CD4-positive, CD25-positive, alpha-beta regulatory T cell (primary cell): Measurements from ENCODE around the gene CGB2. TPM values are rescaled to one million over a fixed set of nuclear protein-coding genes. Genes with fewer than 3 reads are reported as not detected.
"Not testable (repeated sequence)": the region's sequence is repeated elsewhere in the genome, so short reads cannot be mapped to it uniquely, and the experiment has no call there.

Source experiments
- ATAC-seq, 2 donors: fragments of 150-1000 bp; cut with Tn5 transposase; one replicate each; pipeline ENCODE4 v1.10.0; 2021; ENCODE audit warnings: low read depth in 2 of 2, moderate number of reproducible peaks in 2 of 2, moderate library complexity in 1 of 2
- DNase-seq, 3 donors: peaks; one replicate each; pipeline versions ENCODE4 v3.0.0 to v3.0.0-alpha.2; 2012 to 2022; ENCODE audit warnings: mixed read lengths in 1 of 3
- H3K27ac ChIP-seq: one replicate; pipeline ENCODE4 v1.7.0; 2013; ENCODE audit warnings: mild to moderate bottlenecking, low read length; ENCODE audit not compliant: insufficient read depth, poor library complexity, severe bottlenecking
- H3K27me3 ChIP-seq: one replicate; pipeline ENCODE4 v1.7.0; 2013; ENCODE audit warnings: low read length; ENCODE audit not compliant: control insufficient read depth, insufficient read depth
- H3K36me3 ChIP-seq: one replicate; pipeline ENCODE4 v1.7.0; 2013; ENCODE audit warnings: mild to moderate bottlenecking, low read length, moderate library complexity; ENCODE audit not compliant: control insufficient read depth, insufficient read depth
- H3K4me1 ChIP-seq: 2 replicates; pipeline ENCODE4 v1.7.0; 2013; ENCODE audit warnings: mild to moderate bottlenecking, low read length; ENCODE audit not compliant: insufficient read depth, control insufficient read depth, poor library complexity, severe bottlenecking
- H3K4me3 ChIP-seq: one replicate; pipeline ENCODE4 v1.7.0; 2013; ENCODE audit warnings: low read depth, mild to moderate bottlenecking, low read length, moderate library complexity
- H3K9me3 ChIP-seq, 2 experiments: 1 replicate in 1 of 2; 2 replicates in 1 of 2; pipeline ENCODE4 v1.7.0; 2013; ENCODE audit warnings: low read length in 2 of 2, mild to moderate bottlenecking in 1 of 2, moderate library complexity in 1 of 2; ENCODE audit not compliant: control insufficient read depth in 2 of 2
- H3K27ac Mint-ChIP-seq, 3 donors: one replicate each; pipeline ENCODE4 v1.8.0; 2020 to 2022; ENCODE audit warnings: mild to moderate bottlenecking in 3 of 3, mixed read lengths in 3 of 3, moderate library complexity in 2 of 3
- H3K27me3 Mint-ChIP-seq: one replicate; pipeline ENCODE4 v1.8.0; 2022; ENCODE audit warnings: mild to moderate bottlenecking, mixed read lengths
- H3K36me3 Mint-ChIP-seq: one replicate; pipeline ENCODE4 v1.8.0; 2020; ENCODE audit warnings: mixed read lengths
- H3K4me1 Mint-ChIP-seq, 4 donors: one replicate each; pipeline ENCODE4 v1.8.0; 2020 to 2022; ENCODE audit warnings: mixed read lengths in 4 of 4, mild to moderate bottlenecking in 1 of 4
- H3K4me3 Mint-ChIP-seq, 4 donors: one replicate each; pipeline ENCODE4 v1.8.0; 2020 to 2022; ENCODE audit warnings: mild to moderate bottlenecking in 4 of 4, mixed read lengths in 4 of 4, moderate library complexity in 3 of 4
- H3K9me3 Mint-ChIP-seq, 7 donors: one replicate each; pipeline ENCODE4 v1.8.0; 2020 to 2022; ENCODE audit warnings: mixed read lengths in 7 of 7, mild to moderate bottlenecking in 3 of 7, moderate library complexity in 2 of 7
- polyA plus RNA-seq, 4 donors: library from polyadenylated mRNA; unstranded; fragments of 300-500 nt; fragmentation: Illumina TruSeq; gene quantifications; one replicate each; pipeline ENCODE4 v1.2.3, GENCODE V29; 2021
- total RNA-seq: library from RNA; stranded (reverse); gene quantifications from one replicate; pipeline ENCODE4 v1.2.3, GENCODE V29; 2022

Gene CGB2
- total RNA-seq (not detected), polyA plus RNA-seq (not detected)

GRCh38 chr19:49031642-49032301, at the start of gene CGB2:
TSS of gene CGB2 (plus strand) at chr19:49031890. CDS start at chr19:49032096, 206 bp downstream.
- not testable (repeated sequence) for H3K36me3 ChIP-seq, H3K27ac ChIP-seq, H3K9me3 Mint-ChIP-seq, H3K4me1 ChIP-seq, H3K4me3 ChIP-seq, ATAC-seq, H3K27ac Mint-ChIP-seq, H3K27me3 ChIP-seq, H3K36me3 Mint-ChIP-seq, H3K4me3 Mint-ChIP-seq, H3K9me3 ChIP-seq, H3K4me1 Mint-ChIP-seq
- DNase-seq = peak in 2 of 3 donors; percentile 43 to 56
- peaks cover 11% of the 10 kb centered on the region for H3K27me3 Mint-ChIP-seq

GRCh38 chr19:48982280-48982679, 49.4 kb upstream of the CGB2 start:
- DNase-seq = no peak
- H3K9me3 Mint-ChIP-seq = no peaks in the 10 kb centered on the region
- no peaks in the 10 kb centered on the region for H3K27me3 Mint-ChIP-seq
- peak overlapping the region in 1 of 4 donors; percentile 47 for H3K4me3 Mint-ChIP-seq
- no peaks in the 10 kb centered on the region for H3K9me3 ChIP-seq
- H3K4me3 ChIP-seq = no peak overlapping the region
- H3K27ac Mint-ChIP-seq = no peak overlapping the region
- H3K4me1 ChIP-seq = no peaks in the 10 kb centered on the region
- H3K27ac ChIP-seq = no peak overlapping the region
- peaks cover 25% of the 10 kb centered on the region for H3K36me3 Mint-ChIP-seq
- H3K27me3 ChIP-seq = no peaks in the 10 kb centered on the region
- peaks cover 13% of the 10 kb centered on the region for H3K36me3 ChIP-seq
- H3K4me1 Mint-ChIP-seq = peaks cover 0 to under 1% (median 0%) of the 10 kb centered on the region in 4 donors
- no peak for ATAC-seq

GRCh38 chr19:48985711-48986110, 46.0 kb upstream of the CGB2 start:
- H3K36me3 Mint-ChIP-seq = peaks cover 34% of the 10 kb centered on the region
- no peak overlapping the region for H3K27ac ChIP-seq
- H3K27ac Mint-ChIP-seq = no peak overlapping the region
- no peaks in the 10 kb centered on the region for H3K27me3 ChIP-seq
- H3K4me3 Mint-ChIP-seq = no peak overlapping the region
- peaks cover 0 to 14% (median 5%) of the 10 kb centered on the region in 4 donors for H3K4me1 Mint-ChIP-seq
- no peaks in the 10 kb centered on the region for H3K27me3 Mint-ChIP-seq
- H3K36me3 ChIP-seq = peaks cover 12% of the 10 kb centered on the region
- DNase-seq (no peak), ATAC-seq (no peak)
- H3K9me3 ChIP-seq = no peaks in the 10 kb centered on the region
- H3K4me3 ChIP-seq = no peak overlapping the region
- H3K9me3 Mint-ChIP-seq = no peaks in the 10 kb centered on the region
- H3K4me1 ChIP-seq = no peaks in the 10 kb centered on the region

GRCh38 chr19:48986211-48986610, 45.5 kb upstream of the CGB2 start:
- Mint-ChIP-seq H3K4me1 (peaks cover 0 to 19% (median 5%) of the 10 kb centered on the region in 4 donors), H3K4me3 (no peak overlapping the region), H3K27me3 (no peaks in the 10 kb centered on the region), H3K9me3 (no peaks in the 10 kb centered on the region), H3K27ac (no peak overlapping the region), H3K36me3 (peaks cover 34% of the 10 kb centered on the region)
- Histone ChIP-seq H3K9me3 (no peaks in the 10 kb centered on the region), H3K4me1 (no peaks in the 10 kb centered on the region), H3K27me3 (no peaks in the 10 kb centered on the region), H3K36me3 (peaks cover 12% of the 10 kb centered on the region), H3K27ac (no peak overlapping the region), H3K4me3 (no peak overlapping the region)
- no peak for ATAC-seq
- no peak for DNase-seq

GRCh38 chr19:48987323-48987722, 44.4 kb upstream of the CGB2 start:
- no peak for DNase-seq
- Histone ChIP-seq H3K27ac (no peak overlapping the region), H3K9me3 (no peaks in the 10 kb centered on the region), H3K36me3 (peaks cover 12% of the 10 kb centered on the region), H3K4me1 (peaks cover 11% of the 10 kb centered on the region), H3K4me3 (no peak overlapping the region), H3K27me3 (no peaks in the 10 kb centered on the region)
- H3K4me3 Mint-ChIP-seq = peak overlapping the region in 1 of 4 donors; percentile 24
- ATAC-seq = no peak
- peaks cover 25% of the 10 kb centered on the region for H3K36me3 Mint-ChIP-seq
- H3K27ac Mint-ChIP-seq = peak overlapping the region in 1 of 3 donors; percentile 36
- H3K4me1 Mint-ChIP-seq = peaks cover 1 to 26% (median 8%) of the 10 kb centered on the region in 4 donors
- H3K9me3 Mint-ChIP-seq = no peaks in the 10 kb centered on the region
- no peaks in the 10 kb centered on the region for H3K27me3 Mint-ChIP-seq

- Histone ChIP-seq H3K27ac (no peak overlapping the region), H3K4me3 (no peak overlapping the region), H3K27me3 (no peaks in the 10 kb centered on the region), H3K9me3 (no peaks in the 10 kb centered on the region), H3K36me3 (peaks cover 8% of the 10 kb centered on the region), H3K4me1 (peaks cover 18% of the 10 kb centered on the region)
- no peaks in the 10 kb centered on the region for H3K9me3 Mint-ChIP-seq
- DNase-seq (no peak), ATAC-seq (no peak)
- H3K27me3 Mint-ChIP-seq = no peaks in the 10 kb centered on the region
- H3K36me3 Mint-ChIP-seq = peaks cover 19% of the 10 kb centered on the region
- H3K27ac Mint-ChIP-seq = peak overlapping the region in 1 of 3 donors; percentile 93
- peak overlapping the region in 1 of 4 donors; percentile 43 for H3K4me3 Mint-ChIP-seq
- H3K4me1 Mint-ChIP-seq = peaks cover 4 to 30% (median 15%) of the 10 kb centered on the region in 4 donors
Observed at GRCh38 chr19:48988286-48988685, 43.4 kb upstream of the CGB2 start.

GRCh38 chr19:48988860-48989259, 42.8 kb upstream of the CGB2 start:
- Mint-ChIP-seq H3K27me3 (no peaks in the 10 kb centered on the region), H3K9me3 (no peaks in the 10 kb centered on the region), H3K4me1 (peaks cover 4 to 36% (median 19%) of the 10 kb centered on the region in 4 donors), H3K27ac (no peak overlapping the region), H3K36me3 (peaks cover 17% of the 10 kb centered on the region), H3K4me3 (no peak overlapping the region)
- H3K9me3 ChIP-seq = no peaks in the 10 kb centered on the region
- DNase-seq = no peak
- H3K27me3 ChIP-seq = no peaks in the 10 kb centered on the region
- ATAC-seq = no peak
- no peak overlapping the region for H3K4me3 ChIP-seq
- H3K4me1 ChIP-seq = peaks cover 19% of the 10 kb centered on the region
- peaks cover 4% of the 10 kb centered on the region for H3K36me3 ChIP-seq
- no peak overlapping the region for H3K27ac ChIP-seq

GRCh38 chr19:48989701-48990291, 41.9 kb upstream of the CGB2 start:
- Histone ChIP-seq H3K36me3 (peaks cover 4% of the 10 kb centered on the region), H3K9me3 (no peaks in the 10 kb centered on the region), H3K4me3 (no peak overlapping the region), H3K4me1 (peaks cover 29% of the 10 kb centered on the region), H3K27ac (no peak overlapping the region), H3K27me3 (no peaks in the 10 kb centered on the region)
- ATAC-seq = no peak
- Mint-ChIP-seq H3K4me1 (peaks cover 4 to 44% (median 26%) of the 10 kb centered on the region in 4 donors), H3K4me3 (peak overlapping the region in 2 of 4 donors; percentile 29 to 43), H3K27ac (peak overlapping the region in 1 of 3 donors; percentile 74), H3K27me3 (no peaks in the 10 kb centered on the region), H3K9me3 (no peaks in the 10 kb centered on the region), H3K36me3 (peaks cover 17% of the 10 kb centered on the region)
- DNase-seq = no peak
